Lower leg skin (tissue), 4 donors: Measurements from ENCODE around the gene HP. TPM values are rescaled to one million over a fixed set of nuclear protein-coding genes. Genes with fewer than 3 reads are reported as not detected.

Experiments used
- DNase-seq, 2 donors: peaks; one replicate each; pipeline ENCODE4 v3.0.0-alpha.2; 2019; ENCODE audit warnings: low spot score in 2 of 2
- H3K4me3 ChIP-seq: fragments of 200-600 bp; sonication (generic); 2 replicates; pipeline ENCODE4 v1.5.1; 2017; ENCODE audit warnings: mild to moderate bottlenecking, low read depth; ENCODE audit not compliant: poor library complexity, severe bottlenecking
- CTCF ChIP-seq, 3 donors: fragments of 450-650 bp; IDR thresholded peaks; one replicate each; pipeline ENCODE4 v1.5.1; 2016; ENCODE audit warnings: antibody characterized with exemption in 3 of 3, mild to moderate bottlenecking in 3 of 3, moderate library complexity in 2 of 3
- POLR2A ChIP-seq, 2 donors: fragments of 450-650 bp; IDR thresholded peaks; one replicate each; pipeline ENCODE4 v1.6.1; 2016 to 2017; ENCODE audit warnings: antibody characterized with exemption in 2 of 2, mild to moderate bottlenecking in 1 of 2, moderate library complexity in 1 of 2
- WGBS, 2 donors: methylation state at CpG; one replicate each; pipeline ENCODE4 v1.1.5; 2018; 5-methylcytosine and 5-hydroxymethylcytosine counted together
- intact Hi-C: fragments of 100-400 bp; cut with DNase I; formaldehyde crosslinking; loops from one replicate; pipeline ENCODE4 v1.15.0; 2023; ENCODE audit warnings: low total_unique reads
- total RNA-seq, 4 donors: library from RNA; depleted of rRNA; stranded (reverse); fragments of >200 nt; gene quantifications; one replicate each; pipeline ENCODE4 v1.1.0, GENCODE V29; 2016

HP gene
- total RNA-seq, 4 donors from 2014 or later = 1.3 TPM; not detected in 3

GRCh38 chr16:72013888-72014581 is 40.3 kb upstream of the HP start:
- intact Hi-C loops = no loop called here
- no peak for DNase-seq
- H3K4me3 ChIP-seq = no peak overlapping the region
- 53 to 55% methylated on average over 14 to 15 of the region's 15 CpGs for WGBS, 2 donors
- TF ChIP-seq POLR2A (IDR thresholded peaks at IDR 0.05) (no peak), CTCF (IDR thresholded peaks at IDR 0.05) (no peak)

DNA sequence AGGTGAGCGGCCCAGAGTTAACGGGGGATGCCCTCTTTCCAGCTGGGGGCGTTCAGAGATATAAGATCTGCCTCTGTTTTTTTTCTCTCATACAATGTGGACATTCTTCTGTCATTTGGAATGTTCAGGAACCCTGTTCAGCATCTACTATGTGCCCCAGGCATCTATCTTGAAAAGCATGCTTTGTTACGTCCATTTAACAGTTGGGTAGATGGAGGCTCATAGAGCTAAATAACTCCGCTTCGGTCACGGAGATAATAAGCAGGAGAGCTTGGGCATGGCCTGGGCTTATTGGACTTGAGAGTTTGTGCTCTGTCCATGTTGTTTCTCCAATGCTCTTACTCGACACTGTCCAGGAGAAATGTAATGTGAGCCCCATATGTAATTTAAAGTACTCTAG is 39.6 kb upstream of the HP start:
- 92% methylated on average over 8 of the region's 8 CpGs for WGBS, 2 donors
- intact Hi-C loops = no loop called here
- H3K4me3 ChIP-seq = no peak overlapping the region
- DNase-seq = no peak
- TF ChIP-seq POLR2A (IDR thresholded peaks at IDR 0.05) = no peak
- TF ChIP-seq CTCF (IDR thresholded peaks at IDR 0.05) = no peak

DNA sequence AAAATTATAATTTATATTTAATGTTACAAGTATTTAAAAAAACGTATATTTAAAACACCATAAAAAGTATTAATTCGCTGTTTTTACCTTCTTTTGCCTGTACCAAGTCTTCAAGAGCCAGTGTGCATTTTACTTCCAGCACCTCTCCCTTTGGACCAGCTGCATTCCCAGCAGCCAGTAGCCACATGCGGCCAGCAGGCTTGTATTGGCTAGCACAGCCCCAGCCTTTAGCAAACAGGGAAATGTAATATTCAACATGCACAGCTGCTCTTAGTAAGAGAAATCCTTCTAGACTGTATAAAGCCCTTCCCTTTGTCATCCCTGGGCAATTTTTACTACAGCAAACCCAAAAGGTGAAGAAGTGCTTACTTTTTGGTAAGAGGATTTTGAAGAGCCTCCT is 39.2 kb upstream of the HP start:
- no peak overlapping the region for H3K4me3 ChIP-seq
- TF ChIP-seq POLR2A (IDR thresholded peaks at IDR 0.05) = no peak
- TF ChIP-seq CTCF (IDR thresholded peaks at IDR 0.05) = no peak
- intact Hi-C loops = no loop called here
- DNase-seq = no peak
- 64 to 89% methylated on average over 3 of the region's 3 CpGs for WGBS, 2 donors

DNA sequence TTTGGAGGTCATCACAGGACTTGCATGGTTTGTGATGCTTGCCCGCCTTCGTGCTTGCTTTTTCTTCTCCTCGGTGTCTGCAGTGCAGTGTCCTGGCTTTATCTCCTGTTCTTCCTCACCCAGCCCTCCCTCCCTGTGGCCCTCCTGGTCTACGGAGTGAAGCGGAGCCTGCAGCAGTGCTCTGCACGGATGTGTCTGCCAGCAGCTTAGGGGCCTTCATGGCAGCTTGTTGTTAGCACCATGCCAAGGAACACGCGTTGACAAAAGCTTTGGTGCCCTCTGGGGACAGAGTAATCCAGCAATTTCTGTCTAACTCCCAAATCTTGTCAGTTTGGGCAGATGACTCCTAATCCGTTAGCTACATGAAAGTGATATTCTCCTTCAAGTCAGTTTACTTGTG is 35.8 kb upstream of the HP start:
- intact Hi-C loops = no loop called here
- WGBS, 2 donors = 65 to 74% methylated on average over 9 of the region's 9 CpGs
- no peak for DNase-seq
- no peak overlapping the region for H3K4me3 ChIP-seq
- TF ChIP-seq POLR2A (IDR thresholded peaks at IDR 0.05) = no peak
- no peak for TF ChIP-seq CTCF (IDR thresholded peaks at IDR 0.05)

DNA sequence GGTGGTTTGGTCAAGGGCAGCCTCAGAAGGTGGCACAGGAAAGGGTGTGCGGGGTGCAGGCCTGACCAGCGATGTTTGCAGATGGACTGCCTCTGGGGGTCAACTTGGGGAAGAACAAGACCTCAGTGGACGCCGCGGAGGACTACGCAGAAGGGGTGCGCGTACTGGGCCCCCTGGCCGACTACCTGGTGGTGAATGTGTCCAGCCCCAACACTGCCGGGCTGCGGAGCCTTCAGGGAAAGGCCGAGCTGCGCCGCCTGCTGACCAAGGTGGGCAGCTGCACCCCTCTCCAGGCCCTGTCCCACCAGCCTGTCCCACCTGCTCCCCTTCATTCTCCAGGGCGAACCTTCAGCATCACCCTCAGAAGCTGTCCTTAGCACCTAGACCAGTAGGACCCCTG is 33.3 kb upstream of the HP start:
- TF ChIP-seq POLR2A (IDR thresholded peaks at IDR 0.05) (no peak), CTCF (IDR thresholded peaks at IDR 0.05) (no peak)
- H3K4me3 ChIP-seq = no peak overlapping the region
- intact Hi-C loops = no loop called here
- DNase-seq = no peak
- WGBS, 2 donors = 85 to 87% methylated on average over 4 to 15 of the region's 15 CpGs

DNA sequence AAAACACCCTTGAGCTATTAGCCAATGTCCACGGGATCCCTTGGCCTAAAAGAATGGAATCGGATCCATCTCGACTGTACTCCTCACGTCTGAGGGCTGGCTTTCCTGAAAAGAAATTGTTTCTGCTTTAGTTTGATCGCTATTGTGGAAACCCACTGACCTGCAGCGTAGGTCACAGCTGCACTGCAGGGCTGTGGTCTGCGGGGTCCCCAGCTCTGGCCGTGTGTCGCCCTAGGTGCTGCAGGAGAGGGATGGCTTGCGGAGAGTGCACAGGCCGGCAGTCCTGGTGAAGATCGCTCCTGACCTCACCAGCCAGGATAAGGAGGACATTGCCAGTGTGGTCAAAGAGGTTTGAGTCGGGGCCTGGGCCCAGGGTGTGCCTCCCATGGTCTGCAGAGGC is 32.2 kb upstream of the HP start:
- no peak overlapping the region for H3K4me3 ChIP-seq
- DNase-seq = no peak
- intact Hi-C loops = no loop called here
- WGBS, 2 donors = 92 to 95% methylated on average over 13 of the region's 13 CpGs
- TF ChIP-seq POLR2A (IDR thresholded peaks at IDR 0.05) (no peak), CTCF (IDR thresholded peaks at IDR 0.05) (no peak)
